ENCODE measurements around the gene FAM181A.

The FAM181A gene

GRCh38 chr14:93978735-93979134 is 51.6 kb downstream of the FAM181A start:
- DNase-seq (ENCODE audit: low spot score) = no peak

Data from GM03348 (cell line).